ENCODE results near the gene HES6.
"Not testable (repeated sequence)": the region's sequence is repeated elsewhere in the genome, so short reads cannot be mapped to it uniquely, and the experiment has no call there.

HES6 gene

GRCh38 chr2:238272156-238272555 is 32.3 kb upstream of the HES6 start:
- no peak for FAIRE-seq

- not testable (repeated sequence) for FAIRE-seq
Observed at GRCh38 chr2:238271686-238272085, 31.8 kb upstream of the HES6 start.

GRCh38 chr2:238271061-238271554 is 31.3 kb upstream of the HES6 start:
- FAIRE-seq, result no peak

- FAIRE-seq, result no peak
Observed at GRCh38 chr2:238270606-238271005, 30.8 kb upstream of the HES6 start.

- no peak for FAIRE-seq
Observed at GRCh38 chr2:238269741-238270140, 29.9 kb upstream of the HES6 start.

- FAIRE-seq, result no peak
Observed at GRCh38 chr2:238267884-238268680, 28.2 kb upstream of the HES6 start.

- FAIRE-seq, result no peak
Observed at GRCh38 chr2:238267341-238267710, 27.5 kb upstream of the HES6 start.

- no peak for FAIRE-seq
Observed at GRCh38 chr2:238265605-238266004, 25.8 kb upstream of the HES6 start.

- no peak for FAIRE-seq
Observed at GRCh38 chr2:238264072-238264460, 24.2 kb upstream of the HES6 start.

GRCh38 chr2:238263204-238264071 is 23.6 kb upstream of the HES6 start:
- FAIRE-seq, result no peak

GRCh38 chr2:238262496-238263122 is 22.8 kb upstream of the HES6 start:
- FAIRE-seq, result no peak

- no peak for FAIRE-seq
Observed at GRCh38 chr2:238261718-238262375, 22.0 kb upstream of the HES6 start.

GRCh38 chr2:238260883-238261282 is 21.0 kb upstream of the HES6 start:
- no peak for FAIRE-seq

GRCh38 chr2:238259061-238260020 is 19.5 kb upstream of the HES6 start:
- FAIRE-seq, result no peak

- no peak for FAIRE-seq
Observed at GRCh38 chr2:238257786-238258700, 18.2 kb upstream of the HES6 start.

- peak; percentile 49 for FAIRE-seq
Observed at GRCh38 chr2:238256594-238257104, 16.8 kb upstream of the HES6 start.

GRCh38 chr2:238256111-238256510 is 16.3 kb upstream of the HES6 start:
- FAIRE-seq, result no peak

- no peak for FAIRE-seq
Observed at GRCh38 chr2:238255636-238256035, 15.8 kb upstream of the HES6 start.

- no peak for FAIRE-seq
Observed at GRCh38 chr2:238255151-238255551, 15.3 kb upstream of the HES6 start.

- no peak for FAIRE-seq
Observed at GRCh38 chr2:238254095-238254723, 14.4 kb upstream of the HES6 start.

All from islet of Langerhans (tissue), 1 donor.